Left renal cortex interstitium (tissue), 4 donors: ENCODE data around the gene DDX54. TPM values are rescaled to one million over a fixed set of nuclear protein-coding genes. Genes with fewer than 3 reads are reported as not detected.

Experiments used
- polyA plus RNA-seq, 4 donors: library from polyadenylated mRNA; unstranded; fragments of 120-200 nt; gene quantifications; one replicate each; pipeline ENCODE4 v1.2.1, GENCODE V29; 2013; ENCODE audit not compliant: insufficient read length in 4 of 4

The DDX54 gene
- polyA plus RNA-seq, 4 donors, result 65.9 to 94.7 (median 85.8) TPM

Other genes starting within 250 kb of the DDX54 start
- gene OAS3, start 247.0 kb downstream of the DDX54 start, polyA plus RNA-seq, result 10 to 100 TPM in 1 of 4 donors, 1 to 10 TPM in 3; 8.3 to 10.4 (median 9.5) TPM
- 10 to 100 TPM in 1 of 4 donors, 1 to 10 TPM in 3; 5.5 to 10.4 (median 6.9) TPM for gene OAS2, start 207.0 kb downstream of the DDX54 start, polyA plus RNA-seq
- gene DTX1, start 128.7 kb downstream of the DDX54 start, polyA plus RNA-seq, result 10 to 100 TPM; 10.6 to 16.5 (median 14.9) TPM
- 10 to 100 TPM in 2 of 4 donors, 1 to 10 TPM in 2; 8.2 to 14.7 (median 10.5) TPM for gene RASAL1, start 49.7 kb downstream of the DDX54 start, polyA plus RNA-seq
- gene CFAP73, start 35.8 kb downstream of the DDX54 start, polyA plus RNA-seq, result 1 to 10 TPM in 3 of 4 donors, under 1 TPM in 1; 0.76 to 2.5 (median 1.9) TPM
- 10 to 100 TPM; 14.7 to 20.1 (median 17.9) TPM for gene RITA1, start 243 bp upstream of the DDX54 start, polyA plus RNA-seq
- gene TPCN1, start 36.0 kb upstream of the DDX54 start, polyA plus RNA-seq, result 10 to 100 TPM; 25.0 to 49.6 (median 37.6) TPM
- 10 to 100 TPM; 12.3 to 18.8 (median 14.7) TPM for gene SLC8B1, start 149.6 kb upstream of the DDX54 start, polyA plus RNA-seq
- 10 to 100 TPM; 15.4 to 23.4 (median 18.2) TPM for gene PLBD2, start 173.1 kb upstream of the DDX54 start, polyA plus RNA-seq
- gene SDS, start 218.4 kb upstream of the DDX54 start, polyA plus RNA-seq, result under 1 TPM; 0.17 to 0.44 (median 0.35) TPM
- 10 to 100 TPM; 13.6 to 15.7 (median 14.3) TPM for gene SDSL, start 236.9 kb upstream of the DDX54 start, polyA plus RNA-seq